GM19395 (cell line): ENCODE results near the gene BMP4.

Experiments
- ATAC-seq: cut with Tn5 transposase; IDR thresholded peaks from one replicate; pipeline ENCODE4 v1.9.1; 2021; ENCODE audit warnings: mild to moderate bottlenecking, moderate library complexity; ENCODE audit not compliant: unreplicated experiment

Gene BMP4

DNA sequence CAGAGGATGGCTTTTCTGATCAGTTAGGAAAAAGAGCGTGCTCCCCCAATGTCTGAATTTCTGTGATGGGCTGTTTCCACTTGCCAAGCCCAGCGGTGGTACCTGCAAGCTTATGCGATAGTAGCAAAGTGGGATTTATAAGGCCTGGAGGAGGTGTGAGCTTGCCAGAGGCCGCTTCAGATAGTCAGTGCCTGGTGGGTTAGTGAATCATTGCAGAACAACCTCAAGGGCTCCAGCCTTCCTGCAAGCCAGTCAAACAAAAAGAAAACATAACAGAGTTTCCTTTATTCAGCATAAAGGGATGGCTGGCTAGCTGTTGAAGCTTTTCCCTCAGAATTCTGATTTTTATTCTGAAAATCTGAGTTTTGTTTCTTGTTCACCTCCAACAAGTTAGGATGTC is 7.6 kb upstream of the BMP4 start:
- ATAC-seq = no peak

GRCh38 chr14:53963320-53964227 is 6.9 kb upstream of the BMP4 start:
- ATAC-seq = no peak

- no peak for ATAC-seq
Observed at GRCh38 chr14:53962953-53963319, 6.3 kb upstream of the BMP4 start.

GRCh38 chr14:53958628-53959027 is 2.0 kb upstream of the BMP4 start:
- ATAC-seq = no peak

- no peak for ATAC-seq
Observed at GRCh38 chr14:53957739-53958138, 1.1 kb upstream of the BMP4 start.

- ATAC-seq = no peak
Observed at GRCh38 chr14:53955671-53956426, 776 bp downstream of the BMP4 start.

DNA sequence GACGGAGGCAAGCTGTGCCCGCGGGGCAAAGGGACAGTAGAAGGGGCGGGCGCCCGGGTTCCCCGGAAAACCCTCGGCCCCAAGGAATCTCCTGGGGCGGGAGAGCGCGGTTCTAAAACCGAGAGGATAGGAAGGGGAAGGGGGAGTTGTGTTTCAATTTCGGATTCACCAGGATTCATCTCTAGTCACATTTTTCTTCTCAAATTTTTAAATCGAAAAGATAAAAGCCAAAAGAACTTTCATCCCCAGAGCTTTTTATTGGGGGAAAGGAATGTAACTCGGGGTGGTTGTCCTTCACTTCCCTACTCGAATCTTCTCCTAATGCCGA is 1.4 kb downstream of the BMP4 start:
- no peak for ATAC-seq

GRCh38 chr14:53954551-53955228 is 1.9 kb downstream of the BMP4 start:
- no peak for ATAC-seq

DNA sequence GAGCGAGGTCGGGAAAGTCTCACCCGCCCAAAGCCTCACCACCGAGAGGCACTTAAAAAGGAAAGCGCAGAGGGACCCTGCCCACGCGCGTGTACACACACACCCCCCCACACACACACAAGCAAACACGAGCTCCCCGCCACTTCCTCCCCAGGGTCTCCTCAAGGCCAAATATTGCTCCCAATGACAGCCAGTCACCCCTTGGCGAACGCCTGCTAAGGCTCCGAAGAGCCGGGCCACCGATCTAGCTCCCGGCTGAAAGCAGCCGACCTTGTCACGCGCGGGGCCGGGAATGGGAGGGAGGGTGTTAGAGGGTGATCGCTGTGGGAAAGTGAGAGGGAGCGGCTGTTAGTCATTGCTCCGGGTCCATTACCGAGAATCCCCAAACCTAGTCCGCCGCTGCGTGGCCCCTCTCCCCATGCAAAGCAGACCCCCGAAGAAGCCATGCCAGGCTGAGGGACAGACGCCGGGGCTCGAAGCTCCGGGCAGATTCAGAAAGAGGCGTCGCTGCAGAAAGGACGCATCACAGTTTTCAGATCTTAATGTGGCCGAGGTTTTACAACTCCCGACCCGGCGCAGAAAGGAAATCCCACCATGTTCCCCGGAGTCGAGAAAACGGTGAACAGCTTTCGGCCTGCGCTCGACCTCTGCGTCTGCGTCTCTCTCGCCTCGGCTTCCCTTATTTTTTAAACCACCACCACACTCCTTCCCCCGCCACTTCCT is 2.6 kb downstream of the BMP4 start:
- no peak for ATAC-seq

- no peak for ATAC-seq
Observed at GRCh38 chr14:53953002-53953827, 3.4 kb downstream of the BMP4 start.

DNA sequence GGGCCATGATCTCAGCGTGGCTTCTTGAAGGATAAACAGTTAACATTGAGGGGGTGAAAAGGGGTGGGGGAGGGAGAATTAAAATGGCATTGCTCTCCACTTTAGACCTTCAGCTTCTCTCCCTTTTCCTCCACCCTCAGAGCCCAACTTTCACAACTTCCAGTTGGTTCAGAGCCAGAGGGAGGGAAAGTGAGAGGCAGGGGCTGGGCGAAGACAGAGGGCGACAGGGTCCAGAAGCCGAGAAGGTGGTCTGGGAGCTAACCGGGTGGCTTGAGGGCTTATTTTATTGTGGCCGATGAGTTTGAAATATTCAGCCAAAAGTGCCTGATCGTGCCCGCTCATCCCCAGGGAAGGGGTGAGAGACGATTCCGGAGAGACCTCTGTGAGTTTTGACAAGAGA is 4.1 kb downstream of the BMP4 start:
- ATAC-seq = no peak

DNA sequence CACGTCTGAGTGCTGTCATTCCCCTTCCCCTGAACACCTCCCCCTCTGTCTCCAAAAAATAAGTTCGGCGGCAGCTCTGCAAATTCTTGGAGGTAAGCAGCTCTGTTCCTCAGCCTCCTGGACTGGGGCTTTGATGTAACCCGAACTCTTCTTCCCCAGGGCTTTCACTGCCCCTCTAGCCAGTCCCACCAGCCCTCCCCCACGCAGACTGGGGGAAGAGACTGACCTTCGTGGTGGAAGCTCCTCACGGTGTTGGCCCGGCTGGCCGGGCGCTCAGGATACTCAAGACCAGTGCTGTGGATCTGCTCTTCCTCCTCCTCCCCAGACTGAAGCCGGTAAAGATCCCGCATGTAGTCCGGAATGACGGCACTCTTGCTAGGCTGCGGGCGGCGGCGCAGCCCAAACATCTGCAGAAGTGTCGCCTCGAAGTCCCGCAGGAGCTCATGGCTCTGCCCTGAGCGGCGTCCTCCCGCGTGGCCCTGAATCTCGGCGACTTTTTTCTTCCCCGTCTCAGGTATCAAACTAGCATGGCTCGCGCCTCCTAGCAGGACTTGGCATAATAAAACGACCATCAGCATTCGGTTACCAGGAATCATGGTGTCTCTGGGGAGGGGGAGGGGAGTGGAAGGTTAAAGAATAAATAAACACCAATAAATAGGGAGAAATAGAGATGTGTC is 4.9 kb downstream of the BMP4 start:
- ATAC-seq = no peak

GRCh38 chr14:53951243-53951626 is 5.4 kb downstream of the BMP4 start:
- ATAC-seq = no peak

GRCh38 chr14:53950031-53950793 is 6.4 kb downstream of the BMP4 start:
- ATAC-seq = no peak

DNA sequence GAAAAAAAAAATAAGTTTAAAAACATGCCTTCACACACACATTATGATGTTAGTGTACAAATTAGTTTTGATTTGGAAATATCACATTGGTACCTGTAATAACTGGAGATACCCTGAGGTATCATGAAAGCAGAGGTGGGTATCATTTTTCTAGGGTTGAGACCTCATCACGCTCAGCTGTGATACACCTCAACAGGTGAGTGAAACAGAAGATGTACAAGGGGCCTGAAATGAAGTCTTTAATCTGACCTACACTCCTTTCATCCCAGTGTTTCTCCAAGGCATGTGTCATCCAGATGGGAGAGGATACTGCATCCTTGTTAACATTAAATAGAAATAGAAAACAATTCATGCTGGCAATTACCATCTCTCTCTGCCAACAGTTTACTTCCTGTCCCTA is 7.4 kb downstream of the BMP4 start:
- no peak for ATAC-seq

DNA sequence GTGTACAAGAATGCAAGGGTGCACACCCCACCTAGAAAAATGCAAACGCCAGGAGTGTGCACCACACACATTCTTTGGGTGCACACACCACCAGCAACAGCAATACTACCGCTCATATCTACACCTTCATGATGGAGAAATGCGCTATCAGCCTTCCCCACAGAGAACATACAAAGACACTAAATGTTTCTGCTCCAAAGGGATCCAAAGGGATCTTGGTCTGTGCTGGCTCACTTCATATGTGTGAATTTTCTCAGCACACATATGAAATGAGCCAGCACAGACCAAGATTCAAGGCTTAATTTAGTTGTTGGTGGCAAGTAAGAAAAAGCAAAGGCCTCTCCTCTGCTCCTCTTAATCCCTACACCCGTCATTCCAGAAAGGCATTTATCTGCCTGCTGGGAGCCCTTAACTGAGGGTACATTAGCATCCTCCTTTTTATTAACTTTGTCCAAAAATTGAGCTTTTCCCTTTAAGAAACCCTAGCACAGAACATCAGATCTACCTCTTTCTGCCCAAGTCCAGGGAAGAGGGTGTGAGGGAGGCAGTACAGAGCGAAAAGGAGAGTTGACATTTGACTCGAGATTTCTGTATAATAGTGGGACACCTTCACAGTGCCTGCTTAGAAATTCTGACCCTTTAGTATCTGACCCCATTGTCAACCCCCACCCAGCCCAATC is 8.3 kb downstream of the BMP4 start:
- no peak for ATAC-seq

GRCh38 chr14:53947452-53948204 is 9.0 kb downstream of the BMP4 start:
- ATAC-seq = no peak

GRCh38 chr14:53947094-53947445 is 9.6 kb downstream of the BMP4 start:
- no peak for ATAC-seq
